Left lung (tissue), 10 donors: ENCODE data around the gene CSNK2B. TPM values are rescaled to one million over a fixed set of nuclear protein-coding genes. Genes with fewer than 3 reads are reported as not detected.

ENCODE experiments used
- ATAC-seq: fragments of 200-7000 bp; cut with Tn5 transposase; one replicate; pipeline ENCODE4 v1.9.1; 2020; ENCODE audit warnings: moderate library complexity
- DNase-seq, 4 donors: peaks; one replicate each; pipeline ENCODE4 v3.0.0-alpha.2; 2013 to 2020
- H3K27ac ChIP-seq, 2 donors: fragments of 200-600 bp; sonication (generic) in 1 of 2; one replicate each; pipeline versions ENCODE4 v1.5.0 to v1.8.0; 2020 to 2021
- H3K27me3 ChIP-seq, 2 donors: fragments of 200-600 bp; sonication (generic) in 1 of 2; one replicate each; pipeline versions ENCODE4 v1.5.0 to v1.8.0; 2020 to 2021
- H3K36me3 ChIP-seq, 2 donors: fragments of 200-600 bp; sonication (generic) in 1 of 2; one replicate each; pipeline versions ENCODE4 v1.5.0 to v1.8.0; 2020 to 2021
- H3K4me1 ChIP-seq, 2 donors: fragments of 200-600 bp; one replicate each; pipeline ENCODE4 v1.8.0; 2021
- H3K4me3 ChIP-seq, 2 donors: fragments of 200-600 bp; sonication (generic) in 1 of 2; one replicate each; pipeline versions ENCODE4 v1.5.0 to v1.8.0; 2020 to 2021; ENCODE audit warnings: mild to moderate bottlenecking in 1 of 2
- H3K9me3 ChIP-seq, 2 donors: fragments of 200-600 bp; sonication (generic) in 1 of 2; one replicate each; pipeline versions ENCODE4 v1.5.0 to v1.8.0; 2020 to 2021
- intact Hi-C, 2 donors: fragments of 100-400 bp; cut with DNase I; formaldehyde crosslinking; loops; one replicate each; pipeline versions ENCODE4 v1.11.2 to v1.14.2; 2022
- polyA plus RNA-seq, 6 donors: library from polyadenylated mRNA; unstranded; fragments of 120-200 nt; gene quantifications; one replicate each; pipeline ENCODE4 v1.2.1, GENCODE V29; 2013; ENCODE audit not compliant: insufficient read length in 6 of 6
- total RNA-seq, 2 donors: library from RNA; stranded (reverse); fragmentation: NEBNext Ultra II Directional; extraction: Animal tissue kit (Norgen Biotek cat#: 25700); gene quantifications; one replicate each; pipeline ENCODE4 v1.2.1, GENCODE V29; 2021
- TF ChIP-seq, protein P1 (sequence below), 2 donors: fragments of 200-600 bp; sonication (generic) in 1 of 2; IDR thresholded peaks; one replicate each; pipeline versions ENCODE4 v1.5.0 to v1.8.0; 2021; ENCODE audit warnings: antibody characterized with exemption in 2 of 2
- donor health status: DM: no; HTN: yes; CAD: no.
- donor health status: DM: no; HTN: no; CAD: no.

The CSNK2B gene
- total and polyA plus RNA-seq, 8 donors, result 96.6 to 210 (median 191) TPM

DNA sequence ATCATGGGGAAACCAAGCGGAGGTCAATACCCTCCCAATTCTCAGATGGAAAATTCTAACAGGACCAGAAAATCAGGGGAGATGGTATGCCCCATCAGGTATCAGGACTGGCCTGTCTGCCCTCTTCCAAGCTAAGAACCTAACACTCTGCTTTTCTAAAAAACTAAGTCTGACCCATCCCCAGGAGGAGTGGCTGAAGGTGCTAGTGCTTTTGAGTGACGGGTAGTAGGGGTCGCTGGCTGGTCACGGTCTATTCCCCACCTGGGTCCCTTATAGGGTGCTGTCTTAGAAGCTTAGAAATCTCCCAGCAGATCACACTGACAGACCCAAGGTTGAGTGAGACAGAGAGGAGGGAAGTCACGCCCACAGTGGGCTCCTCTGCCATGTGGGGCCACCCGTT, 27.7 kb downstream of the CSNK2B start:
- TF ChIP-seq, protein P1, sequence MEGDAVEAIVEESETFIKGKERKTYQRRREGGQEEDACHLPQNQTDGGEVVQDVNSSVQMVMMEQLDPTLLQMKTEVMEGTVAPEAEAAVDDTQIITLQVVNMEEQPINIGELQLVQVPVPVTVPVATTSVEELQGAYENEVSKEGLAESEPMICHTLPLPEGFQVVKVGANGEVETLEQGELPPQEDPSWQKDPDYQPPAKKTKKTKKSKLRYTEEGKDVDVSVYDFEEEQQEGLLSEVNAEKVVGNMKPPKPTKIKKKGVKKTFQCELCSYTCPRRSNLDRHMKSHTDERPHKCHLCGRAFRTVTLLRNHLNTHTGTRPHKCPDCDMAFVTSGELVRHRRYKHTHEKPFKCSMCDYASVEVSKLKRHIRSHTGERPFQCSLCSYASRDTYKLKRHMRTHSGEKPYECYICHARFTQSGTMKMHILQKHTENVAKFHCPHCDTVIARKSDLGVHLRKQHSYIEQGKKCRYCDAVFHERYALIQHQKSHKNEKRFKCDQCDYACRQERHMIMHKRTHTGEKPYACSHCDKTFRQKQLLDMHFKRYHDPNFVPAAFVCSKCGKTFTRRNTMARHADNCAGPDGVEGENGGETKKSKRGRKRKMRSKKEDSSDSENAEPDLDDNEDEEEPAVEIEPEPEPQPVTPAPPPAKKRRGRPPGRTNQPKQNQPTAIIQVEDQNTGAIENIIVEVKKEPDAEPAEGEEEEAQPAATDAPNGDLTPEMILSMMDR (IDR thresholded peaks at IDR 0.05), result no peak
- Histone ChIP-seq H3K27ac (no peak overlapping the region), H3K36me3 (peaks cover 0 to 89% of the 10 kb centered on the region in 2 donors), H3K27me3 (no peaks in the 10 kb centered on the region), H3K9me3 (no peaks in the 10 kb centered on the region), H3K4me3 (no peak overlapping the region), H3K4me1 (no peaks in the 10 kb centered on the region)
- intact Hi-C loops, result no loop called here
- ATAC-seq (no peak), DNase-seq (no peak)

DNA sequence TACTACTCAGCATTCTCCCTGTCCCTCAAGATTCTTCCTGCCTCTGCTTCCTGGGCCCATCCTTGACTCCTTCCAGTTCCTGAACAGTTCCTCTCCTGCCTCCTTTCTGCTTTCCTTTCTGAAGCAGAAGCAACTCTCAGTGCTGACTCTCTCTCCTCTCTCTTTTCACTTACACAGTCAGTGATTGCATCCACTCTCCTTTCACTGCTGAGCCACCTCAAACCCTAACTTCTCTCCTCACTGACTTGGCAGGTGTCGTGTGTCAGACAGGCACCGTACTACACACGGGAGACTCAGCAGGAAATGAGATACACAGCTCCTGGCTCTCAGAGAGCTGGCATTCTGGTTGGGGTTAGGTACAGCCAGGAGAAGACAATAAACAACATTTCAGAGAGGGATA, 31.7 kb downstream of the CSNK2B start:
- Histone ChIP-seq H3K4me1 (peaks cover 13 to 28% of the 10 kb centered on the region in 2 donors), H3K27ac (no peak overlapping the region), H3K36me3 (peaks cover 0 to 71% of the 10 kb centered on the region in 2 donors), H3K27me3 (no peaks in the 10 kb centered on the region), H3K4me3 (no peak overlapping the region), H3K9me3 (no peaks in the 10 kb centered on the region)
- no peak for ATAC-seq
- DNase-seq, result no peak
- TF ChIP-seq, protein P1 (IDR thresholded peaks at IDR 0.05), result no peak
- intact Hi-C loops, result no loop called here

DNA sequence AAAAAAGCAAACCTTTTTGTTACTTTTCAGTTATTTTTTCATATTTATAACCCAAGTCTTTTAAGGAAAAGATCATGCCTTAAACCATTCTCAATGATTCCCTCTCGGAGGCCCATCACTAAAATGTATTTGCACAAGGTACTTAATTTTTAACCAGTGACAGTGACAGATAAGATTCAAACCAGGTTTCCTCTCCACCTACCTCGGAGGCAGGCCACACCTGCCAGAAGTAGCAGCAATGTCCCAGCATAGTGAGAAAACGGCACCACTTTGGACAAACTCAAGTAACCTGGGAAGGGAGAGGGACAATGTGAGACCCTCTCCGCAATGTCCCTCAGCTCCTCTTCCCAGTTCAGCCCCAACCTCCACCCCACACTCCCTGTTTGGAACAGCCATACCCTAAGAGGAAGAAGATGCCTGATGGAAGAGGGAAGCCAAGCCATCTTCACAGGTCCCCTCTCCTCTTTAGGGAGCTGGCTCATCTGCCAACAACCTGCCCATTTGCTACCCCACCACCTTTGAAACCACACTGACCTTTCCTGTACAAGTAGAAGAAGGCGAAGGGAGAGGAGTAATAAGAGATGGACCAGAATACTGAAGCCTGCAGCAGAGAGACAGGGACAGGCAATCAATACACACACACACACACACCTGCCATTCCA, 35.0 kb downstream of the CSNK2B start:
- H3K4me1 ChIP-seq, result peaks cover 13 to 36% of the 10 kb centered on the region in 2 donors
- DNase-seq (peak in 1 of 4 donors; percentile 2), ATAC-seq (no peak)
- H3K27me3 ChIP-seq, result no peaks in the 10 kb centered on the region
- no peaks in the 10 kb centered on the region for H3K9me3 ChIP-seq
- intact Hi-C loops, result no loop called here
- no peak overlapping the region for H3K27ac ChIP-seq
- peak overlapping the region in 1 of 2 donors; percentile 87 for H3K4me3 ChIP-seq
- peaks cover 0 to 37% of the 10 kb centered on the region in 2 donors for H3K36me3 ChIP-seq
- TF ChIP-seq, protein P1 (IDR thresholded peaks at IDR 0.05), result no peak

DNA sequence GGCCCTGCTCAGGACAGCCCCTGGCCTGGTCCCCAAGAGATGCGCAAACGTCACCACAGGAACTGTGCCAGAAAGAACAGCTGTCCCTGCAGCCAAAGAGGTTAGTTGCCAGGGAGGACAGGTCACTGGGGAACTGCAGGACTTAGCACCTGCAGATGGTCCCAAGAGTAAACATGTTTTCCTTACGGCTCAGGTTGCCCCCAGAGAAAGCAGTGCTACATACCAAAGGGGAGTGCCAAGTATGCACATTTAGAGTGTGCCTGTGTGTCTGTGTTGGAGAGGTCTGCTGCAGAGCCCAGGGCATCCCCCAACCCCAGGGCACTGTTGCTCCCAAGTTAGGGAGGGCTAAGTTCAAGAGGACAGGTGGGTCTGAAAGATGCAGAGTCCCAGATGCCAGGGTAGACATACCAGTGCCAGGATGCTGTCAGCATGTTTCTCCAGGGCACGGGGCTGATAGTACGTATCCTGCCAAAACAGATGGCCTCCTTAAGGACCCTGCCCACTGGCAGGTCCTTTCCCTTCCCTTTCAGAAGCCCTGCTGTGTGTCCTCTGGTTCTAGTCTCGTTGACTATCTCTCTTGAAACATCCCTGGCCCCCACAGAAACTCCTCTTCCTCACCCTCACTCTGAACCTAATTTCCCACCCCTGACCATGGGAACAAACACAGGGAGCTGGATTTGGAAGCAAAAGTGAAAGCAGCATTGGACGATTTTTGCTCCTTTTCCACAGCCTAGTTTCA, 36.0 kb downstream of the CSNK2B start:
- Histone ChIP-seq H3K27me3 (no peaks in the 10 kb centered on the region), H3K9me3 (no peaks in the 10 kb centered on the region), H3K27ac (peak overlapping the region; percentile 97 to 99), H3K4me1 (peaks cover 13 to 36% of the 10 kb centered on the region in 2 donors), H3K4me3 (peak overlapping the region; percentile 80 to 87), H3K36me3 (peaks cover 0 to 28% of the 10 kb centered on the region in 2 donors)
- TF ChIP-seq, protein P1 (IDR thresholded peaks at IDR 0.05), result no peak
- DNase-seq (peak in 1 of 4 donors; percentile 20), ATAC-seq (peak; percentile 1)
- intact Hi-C loops, result no loop called here

DNA sequence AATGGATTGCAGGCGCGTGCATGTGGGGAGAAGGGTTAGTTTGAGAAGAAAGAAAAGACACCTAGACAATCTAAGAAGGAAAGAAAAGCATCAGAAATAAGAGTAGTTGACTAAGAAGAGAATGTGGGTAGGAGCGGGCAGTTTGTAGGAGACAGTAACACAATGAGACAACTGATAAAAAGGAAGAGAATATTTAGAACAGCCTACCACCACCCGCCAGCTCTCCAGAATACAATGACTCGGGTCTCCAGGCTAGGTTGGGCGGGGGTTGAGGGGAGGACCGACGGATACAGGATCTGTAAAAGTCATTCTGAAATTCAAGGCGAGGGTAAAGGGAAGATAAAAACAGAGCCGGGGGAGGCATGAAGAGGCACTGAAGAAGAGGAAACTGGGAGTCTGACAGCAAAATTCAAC, 36.5 kb downstream of the CSNK2B start:
- TF ChIP-seq, protein P1 (IDR thresholded peaks at IDR 0.05), result no peak
- DNase-seq, result no peak

More for the DNA sequence above, 36.5 kb downstream of the CSNK2B start:
- peaks cover 13 to 36% of the 10 kb centered on the region in 2 donors for H3K4me1 ChIP-seq
- intact Hi-C loops, result no loop called here
- no peaks in the 10 kb centered on the region for H3K27me3 ChIP-seq
- no peaks in the 10 kb centered on the region for H3K9me3 ChIP-seq
- peak overlapping the region; percentile 97 to 99 for H3K27ac ChIP-seq
- ATAC-seq, result peak; percentile 24
- peak overlapping the region; percentile 80 to 87 for H3K4me3 ChIP-seq
- H3K36me3 ChIP-seq, result peaks cover 0 to 25% of the 10 kb centered on the region in 2 donors
